Natural killer cell (primary cell): Measurements from ENCODE around the gene KCNK6. TPM values are rescaled to one million over a fixed set of nuclear protein-coding genes. Genes with fewer than 3 reads are reported as not detected.

Experiments
- ATAC-seq, 3 donors: fragments of 150-1000 bp in 2 of 3; fragments of 200-7000 bp in 1 of 3; cut with Tn5 transposase; 1 replicate in 1 of 3; 2 replicates in 2 of 3; pipeline ENCODE4 v1.10.0; 2021; ENCODE audit warnings: mild to moderate bottlenecking in 2 of 3, moderate library complexity in 2 of 3
- DNase-seq, 2 donors: peaks; one replicate each; pipeline versions ENCODE4 v3.0.0 to v3.0.0-alpha.2; 2013 to 2021; ENCODE audit warnings: mixed read lengths in 1 of 2
- H3K27ac ChIP-seq: one replicate; pipeline ENCODE4 v1.5.1; 2013; ENCODE audit warnings: mild to moderate bottlenecking, low read length
- H3K27me3 ChIP-seq: one replicate; pipeline ENCODE4 v1.6.1; 2013; ENCODE audit warnings: low read length; ENCODE audit not compliant: control insufficient read depth, insufficient read depth
- H3K36me3 ChIP-seq: one replicate; pipeline ENCODE4 v1.6.1; 2013; ENCODE audit warnings: low read length; ENCODE audit not compliant: control insufficient read depth, insufficient read depth
- H3K4me1 ChIP-seq: one replicate; pipeline ENCODE4 v1.6.1; 2013; ENCODE audit warnings: low read length; ENCODE audit not compliant: control insufficient read depth, insufficient read depth
- H3K4me3 ChIP-seq: one replicate; pipeline ENCODE4 v1.5.1; 2013; ENCODE audit warnings: low read length
- H3K9me3 ChIP-seq: one replicate; pipeline ENCODE4 v1.6.1; 2013; ENCODE audit warnings: low read length; ENCODE audit not compliant: control insufficient read depth, insufficient read depth
- H3K27ac Mint-ChIP-seq, 2 donors: one replicate each; pipeline ENCODE4 v1.8.0; 2022; ENCODE audit warnings: mild to moderate bottlenecking in 2 of 2, mixed read lengths in 2 of 2, moderate library complexity in 1 of 2
- H3K27me3 Mint-ChIP-seq, 2 donors: one replicate each; pipeline ENCODE4 v1.8.0; 2022; ENCODE audit warnings: low read depth in 2 of 2, mixed read lengths in 2 of 2
- H3K36me3 Mint-ChIP-seq: one replicate; pipeline ENCODE4 v1.8.0; 2022; ENCODE audit warnings: mixed read lengths
- H3K4me1 Mint-ChIP-seq, 2 donors: one replicate each; pipeline ENCODE4 v1.8.0; 2022; ENCODE audit warnings: mixed read lengths in 2 of 2
- H3K4me3 Mint-ChIP-seq: one replicate; pipeline ENCODE4 v1.8.0; 2022; ENCODE audit warnings: mild to moderate bottlenecking, moderate library complexity, mixed read lengths
- H3K9me3 Mint-ChIP-seq, 2 donors: one replicate each; pipeline ENCODE4 v1.8.0; 2022; ENCODE audit warnings: mixed read lengths in 2 of 2
- WGBS: methylation state at CpG from one replicate; pipeline ENCODE4 v1.1.7; 2013; ENCODE audit warnings: missing lambda C conversion rate; ENCODE audit not compliant: insufficient coverage; 5-methylcytosine and 5-hydroxymethylcytosine counted together
- intact Hi-C: fragments of 100-400 bp; cut with micrococcal nuclease; formaldehyde crosslinking; loops from one replicate; pipeline ENCODE4 v1.14.2; 2022
- total RNA-seq, 4 donors: library from RNA; stranded (reverse); fragments of 120-200 nt in 1 of 4; gene quantifications; one replicate each; pipeline versions ENCODE4 v1.2.3 to v1.2.4, GENCODE V29; 2013 to 2022
- TF ChIP-seq, protein P1 (sequence below): fragments of 200-600 bp; IDR thresholded peaks from one replicate; pipeline ENCODE4 v1.8.0; 2022; ENCODE audit warnings: antibody characterized with exemption

The KCNK6 gene
- total RNA-seq, 3 donors from 2014 or later (not counting 1 experiment from before 2014, with no cell fraction given) = 2.1 to 6.2 (median 2.5) TPM

DNA sequence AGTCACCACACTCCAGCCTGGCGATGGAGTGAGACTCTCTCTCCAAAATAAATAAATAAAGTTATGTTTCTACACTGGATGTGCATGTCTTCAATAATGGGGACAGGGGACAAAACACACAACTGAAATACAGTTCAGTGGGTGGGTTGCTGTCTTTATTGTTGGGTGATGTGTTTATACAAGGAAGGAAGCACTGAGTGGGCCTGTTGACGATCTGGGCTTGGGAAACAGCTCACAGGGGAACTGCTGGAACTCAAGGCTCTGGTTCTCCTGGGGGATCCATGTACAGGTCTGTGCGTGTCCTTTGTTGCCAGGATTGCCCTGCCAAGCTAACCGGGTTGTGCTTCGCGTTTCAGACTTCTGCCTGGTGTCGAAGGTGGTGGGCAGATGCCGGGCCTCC, 36.4 kb upstream of the KCNK6 start:
- TF ChIP-seq, protein P1, sequence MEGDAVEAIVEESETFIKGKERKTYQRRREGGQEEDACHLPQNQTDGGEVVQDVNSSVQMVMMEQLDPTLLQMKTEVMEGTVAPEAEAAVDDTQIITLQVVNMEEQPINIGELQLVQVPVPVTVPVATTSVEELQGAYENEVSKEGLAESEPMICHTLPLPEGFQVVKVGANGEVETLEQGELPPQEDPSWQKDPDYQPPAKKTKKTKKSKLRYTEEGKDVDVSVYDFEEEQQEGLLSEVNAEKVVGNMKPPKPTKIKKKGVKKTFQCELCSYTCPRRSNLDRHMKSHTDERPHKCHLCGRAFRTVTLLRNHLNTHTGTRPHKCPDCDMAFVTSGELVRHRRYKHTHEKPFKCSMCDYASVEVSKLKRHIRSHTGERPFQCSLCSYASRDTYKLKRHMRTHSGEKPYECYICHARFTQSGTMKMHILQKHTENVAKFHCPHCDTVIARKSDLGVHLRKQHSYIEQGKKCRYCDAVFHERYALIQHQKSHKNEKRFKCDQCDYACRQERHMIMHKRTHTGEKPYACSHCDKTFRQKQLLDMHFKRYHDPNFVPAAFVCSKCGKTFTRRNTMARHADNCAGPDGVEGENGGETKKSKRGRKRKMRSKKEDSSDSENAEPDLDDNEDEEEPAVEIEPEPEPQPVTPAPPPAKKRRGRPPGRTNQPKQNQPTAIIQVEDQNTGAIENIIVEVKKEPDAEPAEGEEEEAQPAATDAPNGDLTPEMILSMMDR = no peak
- intact Hi-C loops = no loop called here
- Mint-ChIP-seq H3K9me3 (no peaks in the 10 kb centered on the region), H3K4me1 (no peaks in the 10 kb centered on the region), H3K27me3 (no peaks in the 10 kb centered on the region), H3K27ac (no peak overlapping the region), H3K4me3 (no peak overlapping the region), H3K36me3 (no peaks in the 10 kb centered on the region)
- H3K4me1 ChIP-seq = peaks cover 2% of the 10 kb centered on the region
- no peaks in the 10 kb centered on the region for H3K9me3 ChIP-seq
- no peak overlapping the region for H3K4me3 ChIP-seq
- 94% methylated on average over 7 of the region's 8 CpGs for WGBS
- DNase-seq (no peak), ATAC-seq (no peak)
- no peaks in the 10 kb centered on the region for H3K36me3 ChIP-seq
- H3K27ac ChIP-seq = no peak overlapping the region
- H3K27me3 ChIP-seq = no peaks in the 10 kb centered on the region

DNA sequence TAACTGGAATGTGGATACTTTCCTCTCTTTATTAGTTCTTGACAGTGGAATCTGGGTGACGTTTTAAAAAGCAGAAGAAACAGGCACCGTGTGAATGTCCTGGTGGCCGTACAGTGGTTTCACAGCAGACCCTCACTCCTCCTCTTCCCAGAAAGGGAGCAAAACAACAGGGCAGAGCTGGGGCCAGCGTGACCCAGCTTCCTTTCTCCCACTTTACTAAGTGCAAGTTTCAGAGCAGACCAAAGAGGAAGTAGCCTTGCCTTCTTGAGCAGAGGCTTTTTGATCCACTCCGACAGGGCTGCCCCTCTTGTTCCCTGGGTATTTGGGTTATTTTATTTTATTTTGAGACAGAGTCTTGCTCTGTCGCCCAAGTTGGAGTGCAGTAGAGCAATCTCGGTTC, 35.2 kb upstream of the KCNK6 start:
- H3K4me3 Mint-ChIP-seq = no peak overlapping the region

DNA sequence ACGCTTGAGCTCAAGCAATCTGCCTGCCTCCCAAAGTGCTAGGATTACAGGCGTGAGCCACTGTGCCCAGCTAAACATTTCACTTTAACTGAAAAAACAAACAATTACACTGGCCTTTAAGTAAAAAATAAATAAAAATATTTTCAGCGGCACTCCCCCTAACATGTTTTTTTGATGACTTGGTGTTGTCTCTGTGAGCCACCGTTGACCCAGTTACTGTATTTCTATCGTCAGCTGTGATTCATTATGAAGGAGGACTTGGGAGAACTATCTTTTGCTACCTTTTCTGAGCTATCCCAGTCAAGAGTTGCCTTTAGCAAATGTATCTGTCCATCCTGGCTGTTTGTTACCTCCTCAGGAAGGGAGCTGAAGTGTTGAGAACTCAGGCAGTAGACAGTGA, 34.1 kb upstream of the KCNK6 start:
- ATAC-seq (no peak), DNase-seq (no peak)
- Histone ChIP-seq H3K4me1 (peaks cover 9% of the 10 kb centered on the region), H3K27me3 (no peaks in the 10 kb centered on the region), H3K27ac (no peak overlapping the region), H3K4me3 (no peak overlapping the region), H3K36me3 (no peaks in the 10 kb centered on the region), H3K9me3 (no peaks in the 10 kb centered on the region)
- H3K27ac Mint-ChIP-seq = no peak overlapping the region
- H3K27me3 Mint-ChIP-seq = no peaks in the 10 kb centered on the region
- no peaks in the 10 kb centered on the region for H3K4me1 Mint-ChIP-seq
- WGBS = 90% methylated on average over 5 of the region's 5 CpGs
- TF ChIP-seq, protein P1 = no peak
- no peaks in the 10 kb centered on the region for H3K9me3 Mint-ChIP-seq
- H3K36me3 Mint-ChIP-seq = no peaks in the 10 kb centered on the region
- H3K4me3 Mint-ChIP-seq = no peak overlapping the region
- intact Hi-C loops = no loop called here

More for the DNA sequence above, 35.2 kb upstream of the KCNK6 start:
- no peaks in the 10 kb centered on the region for H3K27me3 ChIP-seq
- ATAC-seq = no peak
- H3K4me1 Mint-ChIP-seq = no peaks in the 10 kb centered on the region
- H3K4me1 ChIP-seq = peaks cover 9% of the 10 kb centered on the region
- H3K9me3 Mint-ChIP-seq = no peaks in the 10 kb centered on the region
- H3K36me3 ChIP-seq = no peaks in the 10 kb centered on the region
- H3K27ac ChIP-seq = no peak overlapping the region
- intact Hi-C loops = no loop called here
- H3K4me3 ChIP-seq = no peak overlapping the region
- H3K36me3 Mint-ChIP-seq = no peaks in the 10 kb centered on the region
- no peaks in the 10 kb centered on the region for H3K9me3 ChIP-seq
- no peak for DNase-seq
- H3K27ac Mint-ChIP-seq = no peak overlapping the region
- H3K27me3 Mint-ChIP-seq = no peaks in the 10 kb centered on the region
- TF ChIP-seq, protein P1 = no peak
- WGBS = 27% methylated on average over 7 of the region's 7 CpGs

DNA sequence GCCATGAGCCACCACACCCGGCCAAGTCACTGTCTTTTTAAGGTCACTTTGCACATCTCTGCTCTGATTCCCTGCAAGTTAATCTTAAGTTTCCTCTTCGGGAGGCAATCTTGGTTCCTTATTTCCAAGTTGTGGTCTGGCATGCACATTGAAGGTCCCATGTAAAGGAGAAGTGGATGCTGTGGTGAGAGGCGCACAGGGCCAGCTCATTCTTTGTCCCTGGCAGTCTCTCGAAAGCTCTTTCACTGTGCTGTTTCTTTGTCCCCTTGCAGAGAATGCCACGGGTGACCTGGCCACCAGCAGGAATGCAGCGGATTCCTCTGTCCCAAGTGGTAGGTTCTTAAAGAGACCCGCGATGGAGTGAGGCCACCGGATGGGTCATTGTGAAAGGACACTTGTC, 32.0 kb upstream of the KCNK6 start:
- no peaks in the 10 kb centered on the region for H3K36me3 Mint-ChIP-seq
- ATAC-seq (no peak), DNase-seq (no peak)
- intact Hi-C loops = no loop called here
- no peaks in the 10 kb centered on the region for H3K27me3 Mint-ChIP-seq
- no peak overlapping the region for H3K27ac Mint-ChIP-seq
- H3K4me3 Mint-ChIP-seq = no peak overlapping the region
- H3K9me3 Mint-ChIP-seq = no peaks in the 10 kb centered on the region
- no peak overlapping the region for H3K27ac ChIP-seq
- 74% methylated on average over 9 of the region's 9 CpGs for WGBS
- H3K36me3 ChIP-seq = no peaks in the 10 kb centered on the region
- no peaks in the 10 kb centered on the region for H3K9me3 ChIP-seq
- H3K4me3 ChIP-seq = no peak overlapping the region
- H3K27me3 ChIP-seq = no peaks in the 10 kb centered on the region
- no peaks in the 10 kb centered on the region for H3K4me1 Mint-ChIP-seq
- TF ChIP-seq, protein P1 = no peak
- peaks cover 9% of the 10 kb centered on the region for H3K4me1 ChIP-seq
